Measurements from ENCODE around the gene SOCS6. TPM values are rescaled to one million over a fixed set of nuclear protein-coding genes. Genes with fewer than 3 reads are reported as not detected.

Gene SOCS6
- polyA plus RNA-seq, 1 of the 3 experiments (the other 2 are of a cell fraction): 12.1 TPM

DNA sequence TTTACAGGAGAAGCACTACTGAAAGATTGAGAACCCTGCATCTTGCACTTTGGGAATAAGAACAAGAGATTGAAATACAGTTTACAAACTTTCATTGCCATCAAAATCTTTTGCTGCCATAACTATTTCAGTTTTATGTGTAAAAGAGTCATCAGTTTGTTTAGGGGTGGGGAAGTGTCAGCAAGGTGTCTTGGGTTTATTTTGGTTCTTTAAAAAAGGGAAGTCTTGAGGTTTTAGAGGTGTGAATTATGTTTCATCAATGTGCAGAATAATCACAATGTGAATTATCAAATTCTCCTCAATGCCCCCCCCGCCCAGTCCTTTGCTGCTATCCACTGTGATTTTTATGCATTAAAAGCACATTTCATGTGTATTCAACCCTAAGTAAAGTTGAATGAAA is 37.4 kb downstream of the SOCS6 start:
- ChIA-PET CTCF (no interaction called here), POLR2A (no interaction called here)
- no peak overlapping the region for H3K9ac ChIP-seq
- no peaks in the 10 kb centered on the region for H3K9me3 ChIP-seq
- H3K4me1 ChIP-seq (ENCODE audit: control insufficient read depth in 1 of 2, insufficient read depth in 2 of 2, low read depth in 1 of 2, low read length in 1 of 2): peaks cover 0 to 16% of the 10 kb centered on the region in 2 experiments; a peak in 2 of 4 replicates
- no peak for DNase-seq
- H2AFZ ChIP-seq (ENCODE audit: low read depth): no peak overlapping the region
- H3K27ac ChIP-seq (ENCODE audit: low read depth in 2 of 2, low read length in 1 of 2): no peak overlapping the region
- H3F3A ChIP-seq (replicated peaks; ENCODE audit: insufficient read depth): peaks cover 18% of the 10 kb centered on the region
- no peaks in the 10 kb centered on the region for H3K27me3 ChIP-seq (ENCODE audit: insufficient read depth)
- H3K79me2 ChIP-seq (ENCODE audit: insufficient read depth): peaks cover 97% of the 10 kb centered on the region
- no peak overlapping the region for H3K4me2 ChIP-seq
- peaks cover 20% of the 10 kb centered on the region for H4K20me1 ChIP-seq (ENCODE audit: insufficient read depth)
- no peaks in the 10 kb centered on the region for H3K9me2 ChIP-seq
- 96% methylated on average over 1 of the region's 1 CpG for WGBS (ENCODE audit: low lambda C conversion rate)
- peaks cover 35 to 51% of the 10 kb centered on the region in 2 experiments for H3K36me3 ChIP-seq (replicated peaks in 1 of 2; ENCODE audit: control insufficient read depth in 1 of 2, insufficient read depth in 2 of 2, low read length in 1 of 2)
- H3K4me3 ChIP-seq (ENCODE audit: low read depth in 2 of 2, low read length in 1 of 2): no peak overlapping the region
- no peak for TF ChIP-seq GATA2 (CRISPR knock-in tag; IDR thresholded peaks at IDR 0.05)
- TF ChIP-seq, protein P1, sequence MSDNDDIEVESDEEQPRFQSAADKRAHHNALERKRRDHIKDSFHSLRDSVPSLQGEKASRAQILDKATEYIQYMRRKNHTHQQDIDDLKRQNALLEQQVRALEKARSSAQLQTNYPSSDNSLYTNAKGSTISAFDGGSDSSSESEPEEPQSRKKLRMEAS (IDR thresholded peaks at IDR 0.05; ENCODE audit: low read depth): no peak
- TF ChIP-seq, protein P2, sequence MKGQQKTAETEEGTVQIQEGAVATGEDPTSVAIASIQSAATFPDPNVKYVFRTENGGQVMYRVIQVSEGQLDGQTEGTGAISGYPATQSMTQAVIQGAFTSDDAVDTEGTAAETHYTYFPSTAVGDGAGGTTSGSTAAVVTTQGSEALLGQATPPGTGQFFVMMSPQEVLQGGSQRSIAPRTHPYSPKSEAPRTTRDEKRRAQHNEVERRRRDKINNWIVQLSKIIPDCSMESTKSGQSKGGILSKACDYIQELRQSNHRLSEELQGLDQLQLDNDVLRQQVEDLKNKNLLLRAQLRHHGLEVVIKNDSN (IDR thresholded peaks at IDR 0.05; ENCODE audit: borderline replicate concordance, low read depth): no peak
- TF ChIP-seq NRF1 (IDR thresholded peaks at IDR 0.05; ENCODE audit: low read depth, low read length): no peak
- TF ChIP-seq RFX5 (IDR thresholded peaks at IDR 0.05; ENCODE audit: low read length): no peak

DNA sequence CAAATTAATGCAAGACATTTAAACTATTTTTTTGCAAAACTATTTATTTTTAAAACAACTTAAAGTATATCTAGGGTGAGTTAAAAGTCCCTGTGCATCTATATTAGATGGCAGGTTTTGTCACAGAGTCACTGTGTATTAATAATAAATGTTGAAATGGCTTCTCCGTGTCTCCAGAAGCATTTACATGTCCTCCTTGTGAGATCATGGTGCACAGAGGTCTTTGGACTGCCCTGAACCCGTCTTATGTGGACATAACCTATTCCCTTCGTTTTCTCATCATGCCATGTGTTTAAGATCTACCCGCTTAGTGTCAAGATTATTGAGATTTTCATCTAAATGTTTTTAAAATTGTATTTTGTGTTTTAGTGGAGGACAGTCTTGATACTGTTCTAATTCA is 39.3 kb downstream of the SOCS6 start:
- Histone ChIP-seq H3F3A (replicated peaks; ENCODE audit: insufficient read depth) (peaks cover 20% of the 10 kb centered on the region), H3K9me3 (no peaks in the 10 kb centered on the region), H3K9me2 (no peaks in the 10 kb centered on the region), H3K36me3 (replicated peaks in 1 of 2; ENCODE audit: control insufficient read depth in 1 of 2, insufficient read depth in 2 of 2, low read length in 1 of 2) (peaks cover 35 to 57% of the 10 kb centered on the region in 2 experiments), H3K4me2 (no peak overlapping the region), H3K27me3 (ENCODE audit: insufficient read depth) (no peaks in the 10 kb centered on the region), H2AFZ (ENCODE audit: low read depth) (no peak overlapping the region), H4K20me1 (ENCODE audit: insufficient read depth) (peaks cover 13% of the 10 kb centered on the region), H3K27ac (ENCODE audit: low read depth in 2 of 2, low read length in 1 of 2) (peak overlapping the region in 1 of 2 experiments; percentile 58; a peak in 2 of 4 replicates), H3K79me2 (ENCODE audit: insufficient read depth) (peaks cover 82% of the 10 kb centered on the region), H3K9ac (no peak overlapping the region), H3K4me3 (ENCODE audit: low read depth in 2 of 2, low read length in 1 of 2) (no peak overlapping the region), H3K4me1 (ENCODE audit: control insufficient read depth in 1 of 2, insufficient read depth in 2 of 2, low read depth in 1 of 2, low read length in 1 of 2) (peaks cover 0 to 16% of the 10 kb centered on the region in 2 experiments; a peak in 2 of 4 replicates)
- ChIA-PET CTCF (no interaction called here), POLR2A (no interaction called here)
- TF ChIP-seq RAD21 (IDR thresholded peaks at IDR 0.05; ENCODE audit: low read length) (no peak), MEF2A (IDR thresholded peaks at IDR 0.05; ENCODE audit: borderline replicate concordance, low read depth) (no peak), FOXM1 (IDR thresholded peaks at IDR 0.05; ENCODE audit: low read depth) (no peak), ELF1 (IDR thresholded peaks at IDR 0.05) (no peak), SIN3A (IDR thresholded peaks at IDR 0.05; ENCODE audit: borderline replicate concordance, low read depth, low read length) (no peak), NFIC (IDR thresholded peaks at IDR 0.05; ENCODE audit: borderline replicate concordance) (no peak), NRF1 (IDR thresholded peaks at IDR 0.05; ENCODE audit: low read depth, low read length) (no peak), JUND (IDR thresholded peaks at IDR 0.05) (no peak), TEAD4 (IDR thresholded peaks at IDR 0.05; ENCODE audit: borderline replicate concordance, insufficient read depth) (no peak)
- TF ChIP-seq, protein P3, sequence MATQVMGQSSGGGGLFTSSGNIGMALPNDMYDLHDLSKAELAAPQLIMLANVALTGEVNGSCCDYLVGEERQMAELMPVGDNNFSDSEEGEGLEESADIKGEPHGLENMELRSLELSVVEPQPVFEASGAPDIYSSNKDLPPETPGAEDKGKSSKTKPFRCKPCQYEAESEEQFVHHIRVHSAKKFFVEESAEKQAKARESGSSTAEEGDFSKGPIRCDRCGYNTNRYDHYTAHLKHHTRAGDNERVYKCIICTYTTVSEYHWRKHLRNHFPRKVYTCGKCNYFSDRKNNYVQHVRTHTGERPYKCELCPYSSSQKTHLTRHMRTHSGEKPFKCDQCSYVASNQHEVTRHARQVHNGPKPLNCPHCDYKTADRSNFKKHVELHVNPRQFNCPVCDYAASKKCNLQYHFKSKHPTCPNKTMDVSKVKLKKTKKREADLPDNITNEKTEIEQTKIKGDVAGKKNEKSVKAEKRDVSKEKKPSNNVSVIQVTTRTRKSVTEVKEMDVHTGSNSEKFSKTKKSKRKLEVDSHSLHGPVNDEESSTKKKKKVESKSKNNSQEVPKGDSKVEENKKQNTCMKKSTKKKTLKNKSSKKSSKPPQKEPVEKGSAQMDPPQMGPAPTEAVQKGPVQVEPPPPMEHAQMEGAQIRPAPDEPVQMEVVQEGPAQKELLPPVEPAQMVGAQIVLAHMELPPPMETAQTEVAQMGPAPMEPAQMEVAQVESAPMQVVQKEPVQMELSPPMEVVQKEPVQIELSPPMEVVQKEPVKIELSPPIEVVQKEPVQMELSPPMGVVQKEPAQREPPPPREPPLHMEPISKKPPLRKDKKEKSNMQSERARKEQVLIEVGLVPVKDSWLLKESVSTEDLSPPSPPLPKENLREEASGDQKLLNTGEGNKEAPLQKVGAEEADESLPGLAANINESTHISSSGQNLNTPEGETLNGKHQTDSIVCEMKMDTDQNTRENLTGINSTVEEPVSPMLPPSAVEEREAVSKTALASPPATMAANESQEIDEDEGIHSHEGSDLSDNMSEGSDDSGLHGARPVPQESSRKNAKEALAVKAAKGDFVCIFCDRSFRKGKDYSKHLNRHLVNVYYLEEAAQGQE (IDR thresholded peaks at IDR 0.05; ENCODE audit: low read depth, low read length): no peak
- TF ChIP-seq, protein P2 (IDR thresholded peaks at IDR 0.05; ENCODE audit: borderline replicate concordance, low read depth): no peak
- 88% methylated on average over 4 of the region's 4 CpGs for WGBS (ENCODE audit: low lambda C conversion rate)
- DNase-seq: no peak
